Activated T-helper 17 cell treated with anti-CD3 and anti-CD28 coated beads, Interleukin-2, amount 50 U/mL, for 72 hours (primary cell): ENCODE results near the gene DLG2. TPM values are rescaled to one million over a fixed set of nuclear protein-coding genes. Genes with fewer than 3 reads are reported as not detected.
A peak's percentile ranks its signal among the peaks of the same experiment; 100 is the strongest.

Source experiments
- ATAC-seq: fragments of 150-1000 bp; cut with Tn5 transposase; replicated peaks from 2 replicates; pipeline ENCODE4 v1.10.0; 2021; ENCODE audit warnings: mild to moderate bottlenecking, moderate library complexity
- H3K27ac Mint-ChIP-seq: one replicate; pipeline ENCODE4 v1.8.0; 2022; ENCODE audit warnings: mixed read lengths
- H3K27me3 Mint-ChIP-seq: one replicate; pipeline ENCODE4 v1.8.0; 2022; ENCODE audit warnings: mixed read lengths
- H3K36me3 Mint-ChIP-seq: one replicate; pipeline ENCODE4 v1.8.0; 2022; ENCODE audit warnings: low read depth, mild to moderate bottlenecking, mixed read lengths
- H3K4me1 Mint-ChIP-seq: one replicate; pipeline ENCODE4 v1.8.0; 2022; ENCODE audit warnings: mixed read lengths
- H3K4me3 Mint-ChIP-seq: one replicate; pipeline ENCODE4 v1.8.0; 2022; ENCODE audit warnings: mild to moderate bottlenecking, mixed read lengths
- H3K9me3 Mint-ChIP-seq: one replicate; pipeline ENCODE4 v1.8.0; 2022; ENCODE audit warnings: mixed read lengths
- total RNA-seq, 2 donors: library from RNA; stranded (reverse); gene quantifications; one replicate each; pipeline ENCODE4 v1.2.3, GENCODE V29; 2022

Gene DLG2
- total RNA-seq, 2 donors from 2014 or later = 1.5 to 1.9 TPM

DNA sequence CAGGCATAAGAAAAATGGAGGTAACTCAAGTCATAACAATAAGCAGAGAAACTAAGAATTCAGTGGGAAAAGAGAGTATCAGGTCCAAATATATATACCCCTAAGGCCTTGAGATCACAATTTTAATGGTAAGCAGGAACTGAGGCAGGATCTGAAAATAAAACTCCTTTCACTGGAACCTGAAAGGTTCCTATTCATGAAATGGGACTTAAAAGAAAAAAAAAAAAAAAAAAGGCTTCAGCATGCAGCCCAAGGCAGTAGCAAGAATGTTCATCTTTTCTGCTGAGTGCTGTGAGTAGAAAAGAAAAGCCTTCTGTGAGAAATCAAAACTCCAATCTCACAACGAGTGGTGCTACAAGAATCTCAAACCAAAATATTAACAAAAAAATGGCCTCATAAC lies 75.3 kb downstream of the DLG2 start:
- Mint-ChIP-seq H3K27me3 (no peaks in the 10 kb centered on the region), H3K27ac (no peak overlapping the region), H3K36me3 (no peaks in the 10 kb centered on the region), H3K4me3 (no peak overlapping the region), H3K4me1 (no peaks in the 10 kb centered on the region), H3K9me3 (peaks cover 5% of the 10 kb centered on the region)
- ATAC-seq = no peak

DNA sequence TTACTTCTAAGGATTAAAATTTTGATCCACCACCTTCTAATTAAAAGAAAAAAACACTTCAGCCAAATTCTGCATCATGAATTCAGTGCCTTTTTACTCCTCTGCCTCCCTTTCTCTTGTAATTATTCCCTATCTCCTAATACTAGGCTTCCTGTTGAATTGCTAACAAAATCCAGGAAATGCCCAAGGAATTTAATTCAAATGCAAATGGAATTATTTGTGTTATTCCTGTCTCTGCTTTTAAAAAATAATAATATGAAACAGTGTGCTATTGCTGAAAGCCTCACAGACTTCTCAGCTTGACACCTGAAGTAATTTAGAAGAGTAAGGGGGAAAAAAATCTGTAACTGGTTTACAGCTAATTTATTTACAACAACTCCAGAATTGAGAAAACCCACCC lies 85.5 kb downstream of the DLG2 start:
- H3K9me3 Mint-ChIP-seq = no peaks in the 10 kb centered on the region
- no peak overlapping the region for H3K4me3 Mint-ChIP-seq
- no peak for ATAC-seq
- no peaks in the 10 kb centered on the region for H3K36me3 Mint-ChIP-seq
- no peak overlapping the region for H3K27ac Mint-ChIP-seq
- H3K27me3 Mint-ChIP-seq = no peaks in the 10 kb centered on the region
- H3K4me1 Mint-ChIP-seq = no peaks in the 10 kb centered on the region

DNA sequence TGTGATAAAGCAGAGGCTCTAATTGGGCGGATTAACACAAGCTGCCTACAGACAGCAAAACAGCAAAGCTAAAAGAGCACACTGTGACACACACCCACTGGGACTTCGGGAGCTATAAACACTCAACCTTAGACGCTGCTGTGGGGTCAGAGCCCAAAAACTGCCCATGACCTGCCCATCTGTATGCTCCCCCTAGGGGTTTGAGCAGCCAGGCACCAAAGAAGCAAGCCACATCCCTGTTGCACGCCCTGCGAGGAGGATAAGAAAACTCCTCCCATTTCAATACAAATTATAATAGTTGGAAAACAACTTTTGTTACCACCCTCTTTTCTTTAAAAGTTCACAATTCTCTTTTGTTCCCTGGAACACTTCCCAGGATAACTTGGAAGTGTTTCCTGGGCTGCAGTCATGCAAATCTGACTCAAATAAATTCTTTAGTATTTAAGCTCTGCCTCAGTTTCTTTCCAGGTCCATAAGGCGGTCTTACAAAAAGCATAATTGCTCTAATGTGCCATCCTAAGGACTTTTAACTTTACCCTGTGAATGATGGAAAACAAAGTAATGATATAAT lies 86.4 kb downstream of the DLG2 start:
- Mint-ChIP-seq H3K36me3 (no peaks in the 10 kb centered on the region), H3K27me3 (no peaks in the 10 kb centered on the region), H3K4me1 (no peaks in the 10 kb centered on the region), H3K9me3 (no peaks in the 10 kb centered on the region), H3K27ac (no peak overlapping the region), H3K4me3 (no peak overlapping the region)
- no peak for ATAC-seq

DNA sequence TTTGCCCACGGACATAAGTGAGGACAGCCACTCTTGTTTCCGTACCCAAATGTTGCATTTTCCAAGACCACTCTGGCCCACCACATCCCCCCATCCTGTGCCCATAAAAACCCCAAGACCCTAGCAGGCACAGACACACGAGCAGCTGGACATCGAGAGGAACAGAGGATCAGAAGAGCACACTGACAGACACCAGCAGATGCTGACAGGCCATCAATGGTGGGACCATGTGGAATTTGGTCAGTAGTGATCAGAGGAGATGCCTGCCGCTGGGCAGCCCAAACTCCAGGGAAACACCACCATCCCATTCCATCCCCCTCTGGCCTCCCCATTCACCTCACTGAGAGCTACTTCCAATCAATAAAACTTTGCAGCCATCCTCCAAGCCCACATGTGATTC lies 87.0 kb downstream of the DLG2 start:
- ATAC-seq = no peak
- Mint-ChIP-seq H3K36me3 (no peaks in the 10 kb centered on the region), H3K27me3 (no peaks in the 10 kb centered on the region), H3K27ac (no peak overlapping the region), H3K4me3 (no peak overlapping the region), H3K9me3 (no peaks in the 10 kb centered on the region), H3K4me1 (no peaks in the 10 kb centered on the region)

DNA sequence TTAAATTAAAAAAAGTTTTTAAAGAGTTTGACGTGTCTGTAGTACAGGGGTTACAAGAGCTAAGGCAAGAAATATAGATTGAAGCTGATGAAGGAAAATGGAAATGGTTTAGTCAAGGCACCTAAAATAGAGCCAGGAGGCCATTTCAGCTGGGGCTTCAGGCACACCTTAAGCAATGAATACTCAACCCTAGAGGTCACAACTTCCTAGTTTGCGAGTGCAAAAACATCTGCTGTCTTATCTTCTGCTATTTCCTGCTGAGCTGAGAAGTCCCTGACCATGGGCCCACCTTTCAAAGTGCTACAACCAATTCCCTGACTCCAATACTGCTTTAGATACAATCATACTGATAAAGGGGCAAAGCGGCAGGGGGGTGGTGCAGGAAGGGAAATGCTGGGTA lies 87.4 kb downstream of the DLG2 start:
- H3K36me3 Mint-ChIP-seq = no peaks in the 10 kb centered on the region
- no peaks in the 10 kb centered on the region for H3K27me3 Mint-ChIP-seq
- peaks cover 4% of the 10 kb centered on the region for H3K9me3 Mint-ChIP-seq
- H3K4me1 Mint-ChIP-seq = no peaks in the 10 kb centered on the region
- no peak overlapping the region for H3K4me3 Mint-ChIP-seq
- no peak for ATAC-seq
- H3K27ac Mint-ChIP-seq = no peak overlapping the region

DNA sequence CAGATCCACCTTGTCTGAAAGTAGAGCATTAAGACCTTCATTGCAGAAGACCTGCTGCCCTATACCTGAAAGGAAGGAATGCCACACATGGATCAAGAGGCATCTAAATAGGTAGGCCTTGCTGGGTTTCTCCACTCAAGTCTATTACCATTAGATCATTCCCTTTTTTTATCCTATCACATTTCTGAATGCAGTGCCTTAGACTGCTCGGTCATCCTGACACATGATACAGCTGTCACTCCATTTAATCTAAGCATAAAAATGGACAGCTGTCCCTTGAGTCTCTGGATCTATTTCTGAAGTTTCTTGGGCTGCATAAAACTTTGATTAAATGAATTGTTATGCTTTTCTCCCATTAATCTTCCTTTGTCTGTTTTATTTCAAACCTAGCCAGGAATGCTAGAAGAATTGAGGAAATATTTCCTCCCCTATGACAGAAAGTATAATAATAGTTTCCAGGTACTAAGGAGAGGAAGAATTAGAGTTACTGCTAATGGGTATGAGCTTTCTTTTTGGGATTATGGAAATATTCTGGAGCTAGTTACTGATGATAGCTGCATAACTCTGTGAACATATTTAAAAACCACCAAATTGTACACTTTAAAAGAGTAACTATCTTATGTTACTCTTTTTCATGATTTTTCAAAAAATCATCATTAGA lies 88.0 kb downstream of the DLG2 start:
- Mint-ChIP-seq H3K9me3 (peaks cover 6% of the 10 kb centered on the region), H3K4me3 (no peak overlapping the region), H3K27me3 (no peaks in the 10 kb centered on the region)

DNA sequence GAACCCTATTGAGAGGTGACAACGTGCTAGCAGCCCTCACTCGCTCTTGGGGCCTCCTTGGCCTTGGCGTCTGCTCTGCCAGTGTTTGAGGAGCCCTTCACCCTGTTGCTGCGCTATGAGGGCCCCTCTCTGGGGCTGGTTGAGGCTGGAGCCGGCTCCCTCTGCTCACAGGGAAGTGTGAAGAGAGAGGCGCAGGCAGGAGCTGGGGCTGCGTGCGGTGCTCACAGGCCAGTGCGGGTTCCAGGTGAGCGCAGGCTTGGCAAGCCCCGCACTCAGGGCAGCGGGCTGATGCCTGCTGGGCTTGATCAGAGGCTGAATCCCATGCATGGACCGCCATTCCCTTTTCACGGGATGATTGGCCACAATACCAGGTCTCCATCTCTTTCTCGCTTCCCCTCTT lies 90.7 kb downstream of the DLG2 start:
- no peak overlapping the region for H3K4me3 Mint-ChIP-seq
- H3K9me3 Mint-ChIP-seq = peaks cover 6% of the 10 kb centered on the region

More for the DNA sequence above, 88.0 kb downstream of the DLG2 start:
- Mint-ChIP-seq H3K36me3 (no peaks in the 10 kb centered on the region), H3K4me1 (no peaks in the 10 kb centered on the region), H3K27ac (no peak overlapping the region)
- ATAC-seq = no peak

DNA sequence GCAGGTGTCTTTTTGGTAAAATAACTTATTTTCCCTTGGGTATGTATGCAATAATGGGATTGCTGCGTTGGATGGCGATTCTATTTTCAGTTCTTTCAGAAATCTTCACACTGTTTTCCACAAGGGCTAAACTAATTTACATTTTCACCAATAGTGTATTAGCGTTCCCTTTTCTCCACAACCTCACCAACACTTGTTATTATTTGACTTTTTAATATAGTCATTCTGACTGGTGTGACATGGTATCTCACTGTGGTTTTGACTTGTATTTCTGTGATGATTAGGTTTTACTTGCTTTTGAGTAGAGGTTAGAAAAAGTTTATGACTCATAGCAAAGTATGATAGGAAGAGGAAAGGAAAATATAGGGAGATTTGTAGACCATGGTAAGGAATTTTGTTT lies 92.3 kb downstream of the DLG2 start:
- H3K36me3 Mint-ChIP-seq = no peaks in the 10 kb centered on the region
- H3K4me1 Mint-ChIP-seq = no peaks in the 10 kb centered on the region
- no peak overlapping the region for H3K4me3 Mint-ChIP-seq
- peaks cover 6% of the 10 kb centered on the region for H3K9me3 Mint-ChIP-seq
- no peak for ATAC-seq
- H3K27ac Mint-ChIP-seq = no peak overlapping the region
- no peaks in the 10 kb centered on the region for H3K27me3 Mint-ChIP-seq

More for the DNA sequence above, 90.7 kb downstream of the DLG2 start:
- Mint-ChIP-seq H3K27me3 (no peaks in the 10 kb centered on the region), H3K27ac (no peak overlapping the region), H3K36me3 (no peaks in the 10 kb centered on the region), H3K4me1 (no peaks in the 10 kb centered on the region)
- ATAC-seq = no peak

DNA sequence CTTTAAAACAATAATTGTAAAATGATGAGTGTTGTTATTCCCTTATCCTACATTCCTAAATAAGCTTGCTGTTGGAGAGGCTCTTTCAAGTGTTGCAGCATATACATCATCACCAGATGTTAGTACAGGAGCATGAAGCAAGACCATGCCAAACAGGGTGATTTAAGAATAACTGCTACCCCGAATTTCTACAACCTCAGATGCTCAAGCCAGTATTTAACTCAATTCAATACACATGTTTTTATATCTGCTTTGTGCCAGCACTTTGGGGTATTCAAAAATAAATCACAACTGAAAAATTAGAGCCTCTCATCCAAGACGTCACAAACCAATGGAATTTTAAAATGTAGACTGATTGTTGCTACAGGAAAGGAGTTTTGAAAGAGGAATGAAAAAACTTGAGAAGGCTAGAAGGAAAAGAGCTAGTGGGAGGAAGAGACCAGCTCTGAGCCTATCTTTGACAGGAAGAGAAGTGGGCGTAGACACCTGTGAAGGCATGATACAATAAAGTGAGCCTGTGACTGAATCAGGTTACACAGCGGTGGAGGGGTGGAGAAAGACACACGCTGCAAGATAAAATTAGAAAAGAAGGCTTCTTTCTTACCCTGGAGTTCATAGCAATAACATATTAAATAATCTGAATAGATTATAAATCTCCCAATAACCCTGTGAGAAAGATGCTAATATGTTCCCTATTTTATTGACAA lies 95.8 kb downstream of the DLG2 start:
- no peak overlapping the region for H3K4me3 Mint-ChIP-seq
- H3K36me3 Mint-ChIP-seq = no peaks in the 10 kb centered on the region
- no peak overlapping the region for H3K27ac Mint-ChIP-seq
- no peak for ATAC-seq
- H3K4me1 Mint-ChIP-seq = no peaks in the 10 kb centered on the region
- peaks cover 6% of the 10 kb centered on the region for H3K9me3 Mint-ChIP-seq
- H3K27me3 Mint-ChIP-seq = no peaks in the 10 kb centered on the region

DNA sequence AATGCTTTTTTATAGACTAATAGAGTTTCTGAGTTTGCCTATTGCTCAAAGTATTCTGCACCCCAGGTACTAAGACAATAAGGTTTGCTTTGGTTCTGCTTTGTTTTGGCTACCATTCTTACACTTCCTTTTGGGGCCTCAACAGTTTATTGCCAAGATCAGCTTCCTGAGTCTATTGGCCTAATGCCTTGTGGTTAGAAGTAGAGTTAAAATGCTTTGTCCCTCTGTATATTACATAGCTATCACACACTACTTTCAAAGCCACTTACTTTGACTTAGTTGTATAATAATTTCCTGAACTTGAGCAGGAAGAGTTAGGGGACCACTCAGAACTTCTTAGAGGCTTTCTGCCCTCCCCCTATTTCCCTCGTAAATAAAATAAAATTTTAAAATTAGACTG lies 96.5 kb downstream of the DLG2 start:
- Mint-ChIP-seq H3K4me3 (no peak overlapping the region), H3K27me3 (no peaks in the 10 kb centered on the region), H3K36me3 (no peaks in the 10 kb centered on the region), H3K4me1 (no peaks in the 10 kb centered on the region), H3K27ac (no peak overlapping the region), H3K9me3 (peaks cover 6% of the 10 kb centered on the region)
- ATAC-seq = no peak

DNA sequence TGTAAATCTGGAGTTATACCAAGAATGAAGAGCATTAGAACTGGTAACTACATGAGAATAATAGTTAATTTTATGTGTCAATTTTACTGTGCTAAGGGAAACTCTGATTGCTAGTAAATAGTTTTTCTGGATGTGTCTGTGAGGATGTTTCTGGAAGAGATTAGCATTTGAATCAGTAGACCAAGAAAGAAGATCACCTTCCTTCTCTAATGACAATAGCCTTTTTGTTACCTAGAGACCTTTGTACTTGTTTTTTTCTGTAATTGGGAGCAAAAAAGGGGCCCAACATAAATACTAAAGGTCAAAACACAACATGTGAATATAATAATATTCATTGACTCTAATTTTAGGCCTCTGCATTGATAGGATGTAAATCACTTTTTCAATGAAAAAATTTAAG lies 100.6 kb downstream of the DLG2 start:
- H3K4me1 Mint-ChIP-seq = no peaks in the 10 kb centered on the region
- no peaks in the 10 kb centered on the region for H3K36me3 Mint-ChIP-seq
- H3K27me3 Mint-ChIP-seq = no peaks in the 10 kb centered on the region
- peaks cover 10% of the 10 kb centered on the region for H3K9me3 Mint-ChIP-seq
- ATAC-seq = no peak
- H3K27ac Mint-ChIP-seq = no peak overlapping the region
- no peak overlapping the region for H3K4me3 Mint-ChIP-seq

DNA sequence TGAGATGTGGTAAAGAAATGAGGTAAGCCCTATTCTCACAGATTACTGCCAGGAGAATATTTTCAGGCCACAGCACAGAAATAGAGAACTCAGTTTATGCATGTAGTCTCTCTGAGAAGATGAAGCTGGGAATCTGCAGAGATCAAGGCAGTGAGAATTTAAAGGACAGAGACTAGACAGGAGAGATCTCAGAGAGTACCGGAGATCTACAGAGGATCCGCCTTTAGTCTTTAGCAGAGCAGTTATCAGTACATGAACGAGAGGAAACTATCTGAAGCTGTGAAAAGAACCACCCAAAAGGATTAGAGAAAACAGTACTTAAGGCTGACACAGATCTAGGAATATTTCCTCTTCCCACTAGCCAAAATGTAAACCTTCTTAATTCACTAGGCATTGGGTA lies 101.5 kb downstream of the DLG2 start:
- no peak overlapping the region for H3K4me3 Mint-ChIP-seq
- no peaks in the 10 kb centered on the region for H3K27me3 Mint-ChIP-seq
- no peaks in the 10 kb centered on the region for H3K36me3 Mint-ChIP-seq
- H3K9me3 Mint-ChIP-seq = peaks cover 10% of the 10 kb centered on the region
- no peaks in the 10 kb centered on the region for H3K4me1 Mint-ChIP-seq
- ATAC-seq = no peak
- no peak overlapping the region for H3K27ac Mint-ChIP-seq

DNA sequence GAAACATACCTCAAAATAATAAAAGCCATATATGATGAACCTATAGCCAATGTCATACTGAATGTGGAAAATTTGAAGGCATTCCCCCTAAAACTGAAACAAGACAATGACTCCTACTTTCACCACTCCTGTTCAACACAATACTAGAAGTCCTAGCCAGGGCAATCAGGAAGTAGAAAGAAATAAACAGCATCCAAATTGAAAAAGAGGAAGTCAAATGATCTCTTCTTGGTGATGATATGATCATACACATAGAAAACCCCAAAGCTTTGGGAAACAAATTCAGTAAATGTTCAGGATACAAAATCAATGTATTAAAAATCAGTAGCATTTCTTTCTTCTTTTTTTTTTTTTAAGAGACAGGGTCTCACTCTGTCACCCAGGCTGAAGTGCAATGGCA lies 109.9 kb downstream of the DLG2 start:
- Mint-ChIP-seq H3K9me3 (peaks cover 5% of the 10 kb centered on the region), H3K27me3 (no peaks in the 10 kb centered on the region), H3K4me1 (no peaks in the 10 kb centered on the region), H3K4me3 (no peak overlapping the region), H3K27ac (no peak overlapping the region), H3K36me3 (no peaks in the 10 kb centered on the region)
- no peak for ATAC-seq

DNA sequence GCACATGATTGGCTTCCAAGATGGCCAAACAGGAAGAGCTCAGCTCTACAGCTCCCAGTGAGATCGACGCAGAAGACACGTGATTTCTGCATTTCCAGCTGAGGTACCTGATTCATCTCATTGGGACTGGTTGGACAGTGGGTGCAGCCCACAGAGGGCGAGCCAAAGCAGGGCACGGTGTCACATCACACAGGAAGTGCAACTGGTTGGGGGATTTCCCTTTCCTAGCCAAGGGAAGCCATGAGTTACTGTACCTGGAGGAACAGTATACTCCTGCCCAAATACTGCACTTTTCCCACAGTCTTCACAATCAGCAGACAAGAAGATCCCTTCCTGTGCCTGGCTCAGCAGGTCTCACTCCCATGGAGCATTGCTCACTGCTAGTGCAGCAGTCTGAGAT lies 131.2 kb downstream of the DLG2 start:
- Mint-ChIP-seq H3K36me3 (no peaks in the 10 kb centered on the region), H3K4me3 (no peak overlapping the region), H3K27ac (no peak overlapping the region), H3K27me3 (no peaks in the 10 kb centered on the region), H3K9me3 (peaks cover 27% of the 10 kb centered on the region), H3K4me1 (no peaks in the 10 kb centered on the region)
- peak; percentile 42 for ATAC-seq

DNA sequence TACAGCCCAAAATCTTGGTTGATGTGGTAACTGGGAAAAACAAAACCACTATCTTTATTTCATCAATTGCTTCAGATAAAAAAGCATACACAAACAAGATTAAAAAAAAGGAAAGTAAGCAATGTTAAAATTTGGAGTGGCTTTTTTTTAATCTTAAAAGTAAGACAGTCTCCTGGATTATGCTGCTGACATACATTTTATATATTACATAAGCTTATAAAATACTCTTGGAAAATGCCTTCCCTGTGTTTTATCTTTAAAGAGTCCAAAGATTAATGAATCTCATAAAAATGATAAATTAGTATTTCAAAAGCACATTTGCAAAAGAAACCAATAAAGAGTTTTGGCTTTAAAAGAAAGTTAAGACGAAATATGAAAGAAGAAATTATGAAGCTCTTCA lies 132.7 kb downstream of the DLG2 start:
- no peak for ATAC-seq
- H3K27me3 Mint-ChIP-seq = no peaks in the 10 kb centered on the region
- H3K9me3 Mint-ChIP-seq = peaks cover 27% of the 10 kb centered on the region
- no peak overlapping the region for H3K27ac Mint-ChIP-seq
- H3K4me3 Mint-ChIP-seq = no peak overlapping the region
- no peaks in the 10 kb centered on the region for H3K4me1 Mint-ChIP-seq
- no peaks in the 10 kb centered on the region for H3K36me3 Mint-ChIP-seq
